Neural crest cell (in vitro differentiated cells): ENCODE data around the gene NKTR. TPM values are rescaled to one million over a fixed set of nuclear protein-coding genes. Genes with fewer than 3 reads are reported as not detected.

Source experiments
- DNase-seq: peaks from one replicate; pipeline ENCODE4 v3.0.0; 2021; ENCODE audit warnings: low read depth, mixed read lengths, low spot score
- H3K27ac Mint-ChIP-seq: one replicate; pipeline ENCODE4 v1.8.0; 2021; ENCODE audit warnings: mild to moderate bottlenecking, mixed read lengths; ENCODE audit not compliant: unreplicated experiment
- H3K27me3 Mint-ChIP-seq: 2 replicates; pipeline ENCODE4 v1.8.0; 2021; ENCODE audit warnings: low read depth, mild to moderate bottlenecking, mixed read lengths
- H3K36me3 Mint-ChIP-seq: 2 replicates; pipeline ENCODE4 v1.8.0; 2021; ENCODE audit warnings: low read depth, mild to moderate bottlenecking, mixed read lengths
- H3K4me1 Mint-ChIP-seq: 2 replicates; pipeline ENCODE4 v1.8.0; 2021; ENCODE audit warnings: mixed read lengths
- H3K4me3 Mint-ChIP-seq: one replicate; pipeline ENCODE4 v1.8.0; 2021; ENCODE audit warnings: mild to moderate bottlenecking, mixed read lengths
- H3K9me3 Mint-ChIP-seq: 2 replicates; pipeline ENCODE4 v1.8.0; 2021; ENCODE audit warnings: mixed read lengths
- CTCF ChIP-seq: fragments of 200-600 bp; sonication (generic); conservative IDR thresholded peaks from 2 replicates; pipeline ENCODE4 v1.5.0; 2021; ENCODE audit warnings: antibody characterized with exemption, mild to moderate bottlenecking
- total RNA-seq: library from RNA; stranded (reverse); gene quantifications from 2 replicates; pipeline ENCODE4 v1.2.1, GENCODE V29; 2021

NKTR gene
- total RNA-seq, 1 donor from 2014 or later: 95.2 TPM

DNA sequence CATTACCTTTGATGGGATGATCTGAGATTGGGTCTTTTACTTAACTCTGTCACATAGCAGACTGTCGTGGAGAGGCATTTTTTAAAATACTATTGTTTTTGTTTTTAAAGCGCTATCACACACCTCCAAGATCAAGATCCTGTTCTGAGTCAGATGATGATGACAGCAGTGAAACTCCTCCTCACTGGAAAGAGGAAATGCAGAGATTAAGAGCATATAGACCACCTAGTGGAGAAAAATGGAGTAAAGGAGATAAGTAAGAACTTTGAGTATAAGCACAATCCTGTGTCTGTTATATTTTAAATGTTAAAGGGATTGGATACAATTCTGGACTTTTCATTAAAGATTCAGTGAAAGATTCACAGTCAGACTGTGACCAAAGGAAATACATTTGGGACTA is 34.6 kb downstream of the NKTR start:
- Mint-ChIP-seq H3K36me3 (peaks cover 7% of the 10 kb centered on the region), H3K4me3 (no peak overlapping the region), H3K27ac (no peak overlapping the region), H3K27me3 (no peaks in the 10 kb centered on the region), H3K4me1 (peaks cover 17% of the 10 kb centered on the region), H3K9me3 (no peaks in the 10 kb centered on the region)
- no peak for DNase-seq
- TF ChIP-seq CTCF: peak; percentile 30

- no peak for TF ChIP-seq CTCF
- Mint-ChIP-seq H3K4me1 (peaks cover under 1% of the 10 kb centered on the region), H3K9me3 (no peaks in the 10 kb centered on the region), H3K27ac (no peak overlapping the region), H3K27me3 (no peaks in the 10 kb centered on the region), H3K36me3 (peaks cover 9% of the 10 kb centered on the region), H3K4me3 (no peak overlapping the region)
- DNase-seq: no peak
Observed at GRCh38 chr3:42637001-42637400, 36.5 kb downstream of the NKTR start.

DNA sequence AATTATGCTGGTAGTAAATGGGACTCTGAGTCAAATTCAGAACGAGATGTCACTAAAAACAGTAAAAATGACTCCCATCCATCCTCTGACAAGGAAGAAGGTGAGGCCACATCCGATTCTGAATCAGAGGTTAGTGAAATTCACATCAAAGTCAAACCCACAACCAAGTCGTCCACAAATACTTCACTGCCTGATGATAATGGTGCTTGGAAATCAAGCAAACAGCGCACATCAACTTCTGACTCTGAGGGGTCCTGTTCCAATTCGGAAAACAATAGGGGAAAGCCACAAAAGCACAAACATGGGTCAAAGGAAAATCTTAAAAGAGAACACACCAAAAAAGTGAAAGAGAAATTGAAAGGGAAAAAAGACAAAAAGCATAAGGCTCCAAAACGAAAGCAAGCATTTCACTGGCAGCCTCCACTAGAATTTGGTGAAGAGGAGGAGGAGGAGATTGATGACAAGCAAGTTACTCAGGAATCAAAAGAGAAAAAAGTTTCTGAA is 37.9 kb downstream of the NKTR start:
- no peak for TF ChIP-seq CTCF
- no peak for DNase-seq
- H3K4me1 Mint-ChIP-seq: no peaks in the 10 kb centered on the region
- H3K27me3 Mint-ChIP-seq: no peaks in the 10 kb centered on the region
- peaks cover 9% of the 10 kb centered on the region for H3K36me3 Mint-ChIP-seq
- H3K4me3 Mint-ChIP-seq: no peak overlapping the region
- no peaks in the 10 kb centered on the region for H3K9me3 Mint-ChIP-seq
- no peak overlapping the region for H3K27ac Mint-ChIP-seq

DNA sequence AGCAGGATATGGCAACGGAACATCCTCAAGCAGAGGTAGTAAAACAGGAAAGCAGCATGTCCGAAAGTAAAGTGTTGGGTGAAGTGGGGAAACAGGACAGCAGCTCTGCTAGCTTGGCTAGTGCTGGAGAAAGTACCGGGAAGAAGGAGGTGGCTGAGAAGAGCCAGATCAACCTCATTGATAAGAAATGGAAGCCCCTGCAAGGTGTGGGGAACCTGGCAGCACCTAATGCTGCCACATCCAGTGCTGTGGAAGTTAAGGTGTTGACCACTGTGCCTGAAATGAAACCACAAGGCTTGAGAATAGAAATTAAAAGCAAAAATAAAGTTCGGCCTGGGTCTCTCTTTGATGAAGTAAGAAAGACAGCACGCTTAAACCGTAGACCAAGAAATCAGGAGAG is 38.7 kb downstream of the NKTR start:
- H3K4me3 Mint-ChIP-seq: no peak overlapping the region
- H3K36me3 Mint-ChIP-seq: peaks cover 4% of the 10 kb centered on the region
- H3K9me3 Mint-ChIP-seq: no peaks in the 10 kb centered on the region
- no peak for TF ChIP-seq CTCF
- H3K27ac Mint-ChIP-seq: no peak overlapping the region
- no peak for DNase-seq
- no peaks in the 10 kb centered on the region for H3K27me3 Mint-ChIP-seq
- no peaks in the 10 kb centered on the region for H3K4me1 Mint-ChIP-seq

DNA sequence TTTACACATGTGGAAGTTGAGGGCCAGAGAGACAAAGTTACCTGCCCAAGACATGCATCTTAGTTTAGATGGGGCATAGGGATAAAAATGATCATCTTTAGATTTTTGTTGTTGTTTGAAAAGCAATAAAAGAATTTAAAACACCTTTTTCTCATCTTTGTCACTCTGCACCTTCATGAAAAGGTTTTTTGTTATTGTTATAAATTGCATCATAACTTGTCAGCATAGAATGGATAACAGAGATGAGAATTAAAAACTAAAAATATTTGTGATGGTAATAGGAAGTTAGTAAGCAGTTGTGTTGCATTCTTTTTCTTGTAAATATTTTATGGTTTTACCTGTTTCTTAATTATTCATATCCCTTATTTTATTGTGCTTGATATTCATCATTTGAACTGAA is 39.6 kb downstream of the NKTR start:
- peaks cover 10% of the 10 kb centered on the region for H3K36me3 Mint-ChIP-seq
- H3K4me3 Mint-ChIP-seq: no peak overlapping the region
- no peak for TF ChIP-seq CTCF
- no peak overlapping the region for H3K27ac Mint-ChIP-seq
- H3K9me3 Mint-ChIP-seq: no peaks in the 10 kb centered on the region
- no peaks in the 10 kb centered on the region for H3K27me3 Mint-ChIP-seq
- no peak for DNase-seq
- H3K4me1 Mint-ChIP-seq: no peaks in the 10 kb centered on the region
